ENCODE data around the gene PRR18. TPM values are rescaled to one million over a fixed set of nuclear protein-coding genes. Genes with fewer than 3 reads are reported as not detected.

Gene PRR18
- total RNA-seq, 1 experiment from 2014 or later: not detected

DNA sequence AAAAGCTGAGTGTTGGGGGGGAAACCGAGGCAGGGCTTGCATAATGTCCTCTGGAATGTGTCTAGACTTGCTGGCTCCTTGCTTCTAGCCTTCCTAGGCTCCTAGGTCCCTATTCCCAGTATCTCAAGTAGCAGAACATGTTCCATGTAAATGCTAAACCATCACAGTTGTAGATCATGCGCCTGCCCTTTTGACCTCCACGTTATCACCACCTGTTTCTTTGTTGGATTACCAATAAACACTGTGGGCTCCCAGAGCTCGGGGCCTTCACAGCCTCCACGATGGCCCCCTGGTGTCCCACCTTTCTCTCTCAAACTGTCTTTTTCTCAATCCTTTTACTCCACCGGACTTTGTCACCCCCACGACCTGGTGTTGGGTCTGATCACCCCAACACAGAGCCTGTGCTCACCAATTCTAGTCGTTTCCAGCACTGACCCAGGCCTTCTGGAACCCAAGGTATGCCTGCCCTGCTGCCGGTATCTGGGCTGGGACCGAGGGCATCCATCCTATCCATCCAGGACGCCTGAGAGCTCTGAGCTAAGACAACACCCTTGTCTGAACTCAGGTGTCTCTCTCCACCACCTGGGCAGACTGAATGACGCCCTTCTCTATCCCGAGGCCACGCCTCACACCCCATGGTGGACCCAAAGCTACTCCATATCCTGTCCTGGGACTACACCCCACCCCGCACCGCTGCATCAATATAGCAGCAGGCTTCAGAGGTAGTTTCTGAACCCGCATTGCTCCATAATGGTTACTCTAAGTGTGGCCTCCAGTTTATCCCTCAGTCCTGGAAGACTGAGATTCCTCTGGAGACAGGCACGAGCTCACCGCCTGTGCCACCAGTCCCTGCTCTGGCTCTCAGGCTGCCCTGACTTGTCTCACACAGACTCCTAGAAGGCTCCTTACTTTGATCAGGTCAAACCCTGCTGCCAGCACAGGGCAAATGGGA lies 9.3 kb upstream of the PRR18 start:
- Histone ChIP-seq H3K36me3 (ENCODE audit: control insufficient read depth in 1 of 2, insufficient read depth in 2 of 2, low read length in 2 of 2) (peaks cover 0 to 4% of the 10 kb centered on the region in 2 experiments; a peak in 1 of 4 replicates), H3K4me3 (replicated peaks in 1 of 2; ENCODE audit: low read depth in 1 of 2, low read length in 2 of 2) (no peak overlapping the region), H3K27ac (ENCODE audit: low read depth, low read length) (no peak overlapping the region), H3K9ac (ENCODE audit: low read length) (no peak overlapping the region), H3K4me2 (ENCODE audit: low read length) (no peak overlapping the region), H4K20me1 (ENCODE audit: insufficient read depth) (no peaks in the 10 kb centered on the region), H3K79me2 (ENCODE audit: insufficient read depth, low read length) (no peaks in the 10 kb centered on the region), H2AFZ (ENCODE audit: low read depth, low read length, poor library complexity, severe bottlenecking) (no peak overlapping the region), H3K27me3 (ENCODE audit: insufficient read depth, low read length) (no peaks in the 10 kb centered on the region), H3K9me2 (ENCODE audit: insufficient read depth) (no peaks in the 10 kb centered on the region), H3K9me3 (ENCODE audit: control insufficient read depth in 1 of 2, insufficient read depth in 1 of 2, low read depth in 1 of 2, low read length in 2 of 2) (no peaks in the 10 kb centered on the region), H3K4me1 (ENCODE audit: control insufficient read depth in 1 of 2, insufficient read depth in 2 of 2, low read length in 2 of 2) (peaks cover 0 to 26% of the 10 kb centered on the region in 2 experiments; a peak in 2 of 4 replicates)
- ChIA-PET CTCF (no interaction called here), POLR2A (no interaction called here), RAD21 (ENCODE audit: low non-redundant PET in 1 of 2, low total read pairs in 2 of 2, uncharacterized antibody in 2 of 2, unreplicated experiment in 2 of 2) (no interaction called here)
- DNase-seq (ENCODE audit: low read depth, low spot score) (no peak), ATAC-seq (no peak; the same call in 1 of the 2 replicates)
- intact Hi-C loops (cut with micrococcal nuclease): no loop called here
- BruUV-seq (replicated peaks): no TSS peak
- TF ChIP-seq, protein P1, sequence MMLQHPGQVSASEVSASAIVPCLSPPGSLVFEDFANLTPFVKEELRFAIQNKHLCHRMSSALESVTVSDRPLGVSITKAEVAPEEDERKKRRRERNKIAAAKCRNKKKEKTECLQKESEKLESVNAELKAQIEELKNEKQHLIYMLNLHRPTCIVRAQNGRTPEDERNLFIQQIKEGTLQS (IDR thresholded peaks at IDR 0.05): no peak
- TF ChIP-seq ELF1 (IDR thresholded peaks at IDR 0.05; ENCODE audit: borderline replicate concordance, low read depth): no peak
- TF ChIP-seq, protein P2, sequence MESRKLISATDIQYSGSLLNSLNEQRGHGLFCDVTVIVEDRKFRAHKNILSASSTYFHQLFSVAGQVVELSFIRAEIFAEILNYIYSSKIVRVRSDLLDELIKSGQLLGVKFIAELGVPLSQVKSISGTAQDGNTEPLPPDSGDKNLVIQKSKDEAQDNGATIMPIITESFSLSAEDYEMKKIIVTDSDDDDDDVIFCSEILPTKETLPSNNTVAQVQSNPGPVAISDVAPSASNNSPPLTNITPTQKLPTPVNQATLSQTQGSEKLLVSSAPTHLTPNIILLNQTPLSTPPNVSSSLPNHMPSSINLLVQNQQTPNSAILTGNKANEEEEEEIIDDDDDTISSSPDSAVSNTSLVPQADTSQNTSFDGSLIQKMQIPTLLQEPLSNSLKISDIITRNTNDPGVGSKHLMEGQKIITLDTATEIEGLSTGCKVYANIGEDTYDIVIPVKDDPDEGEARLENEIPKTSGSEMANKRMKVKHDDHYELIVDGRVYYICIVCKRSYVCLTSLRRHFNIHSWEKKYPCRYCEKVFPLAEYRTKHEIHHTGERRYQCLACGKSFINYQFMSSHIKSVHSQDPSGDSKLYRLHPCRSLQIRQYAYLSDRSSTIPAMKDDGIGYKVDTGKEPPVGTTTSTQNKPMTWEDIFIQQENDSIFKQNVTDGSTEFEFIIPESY (IDR thresholded peaks at IDR 0.05; ENCODE audit: extremely low read depth, insufficient replicate concordance, low read length): no peak

DNA sequence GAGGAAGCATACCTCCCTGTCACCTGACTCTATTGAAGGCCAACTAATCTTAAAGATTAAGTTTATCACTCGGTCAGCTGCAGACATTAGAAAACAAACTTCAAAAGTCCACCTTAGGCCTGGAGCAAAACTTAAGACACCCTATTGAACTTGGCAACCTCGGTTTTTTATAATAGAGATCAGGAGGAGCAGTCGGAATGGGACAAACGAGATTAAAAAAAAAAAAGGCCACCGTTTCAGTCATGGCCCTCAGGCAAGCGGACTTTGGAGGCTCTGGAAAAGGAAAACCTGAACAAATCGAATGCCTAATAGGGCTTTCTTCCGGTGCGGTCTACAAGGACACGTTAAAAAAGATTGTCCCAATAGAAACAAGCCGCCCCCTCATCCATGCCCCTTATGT lies 7.2 kb upstream of the PRR18 start:
- intact Hi-C loops (cut with micrococcal nuclease): no loop called here
- ChIA-PET CTCF (no interaction called here), POLR2A (no interaction called here), RAD21 (ENCODE audit: low non-redundant PET in 1 of 2, low total read pairs in 2 of 2, uncharacterized antibody in 2 of 2, unreplicated experiment in 2 of 2) (no interaction called here)
- no peaks in the 10 kb centered on the region for H3K27me3 ChIP-seq (ENCODE audit: insufficient read depth, low read length)
- no peak for DNase-seq (ENCODE audit: low read depth, low spot score)
- H3K4me3 ChIP-seq (replicated peaks in 1 of 2; ENCODE audit: low read depth in 1 of 2, low read length in 2 of 2): no peak overlapping the region
- no peaks in the 10 kb centered on the region for H3K79me2 ChIP-seq (ENCODE audit: insufficient read depth, low read length)
- no TSS peak for BruUV-seq (replicated peaks)
- no peaks in the 10 kb centered on the region for H3K36me3 ChIP-seq (ENCODE audit: control insufficient read depth in 1 of 2, insufficient read depth in 2 of 2, low read length in 2 of 2)
- no peaks in the 10 kb centered on the region for H3K9me3 ChIP-seq (ENCODE audit: control insufficient read depth in 1 of 2, insufficient read depth in 1 of 2, low read depth in 1 of 2, low read length in 2 of 2)
- no peaks in the 10 kb centered on the region for H4K20me1 ChIP-seq (ENCODE audit: insufficient read depth)
- H3K27ac ChIP-seq (ENCODE audit: low read depth, low read length): no peak overlapping the region
- ATAC-seq: no peak
- no peak overlapping the region for H2AFZ ChIP-seq (ENCODE audit: low read depth, low read length, poor library complexity, severe bottlenecking)
- H3K9ac ChIP-seq (ENCODE audit: low read length): no peak overlapping the region
- no peak overlapping the region for H3K4me2 ChIP-seq (ENCODE audit: low read length)
- no peaks in the 10 kb centered on the region for H3K9me2 ChIP-seq (ENCODE audit: insufficient read depth)
- H3K4me1 ChIP-seq (ENCODE audit: control insufficient read depth in 1 of 2, insufficient read depth in 2 of 2, low read length in 2 of 2): peaks cover 0 to 26% of the 10 kb centered on the region in 2 experiments; a peak in 2 of 4 replicates
- no peak for TF ChIP-seq EZH2phosphoT487 (IDR thresholded peaks at IDR 0.05; ENCODE audit: borderline replicate concordance)
- TF ChIP-seq, protein P1 (IDR thresholded peaks at IDR 0.05): no peak
- TF ChIP-seq FOSL1 (IDR thresholded peaks at IDR 0.05; ENCODE audit: low read depth): no peak
- TF ChIP-seq ZNF274 (IDR thresholded peaks at IDR 0.05; ENCODE audit: low read depth, low read length): no peak
- TF ChIP-seq POLR2A (IDR thresholded peaks at IDR 0.05; ENCODE audit: borderline replicate concordance, extremely low read depth, insufficient read depth, insufficient read length): no peak
- no peak for TF ChIP-seq POLR2AphosphoS5 (IDR thresholded peaks at IDR 0.05; ENCODE audit: low read depth, low read length)
- no peak for TF ChIP-seq SIN3A (IDR thresholded peaks at IDR 0.05; ENCODE audit: low read depth)
- TF ChIP-seq RAD21 (IDR thresholded peaks at IDR 0.05; ENCODE audit: low read depth): no peak
- TF ChIP-seq, protein P3, sequence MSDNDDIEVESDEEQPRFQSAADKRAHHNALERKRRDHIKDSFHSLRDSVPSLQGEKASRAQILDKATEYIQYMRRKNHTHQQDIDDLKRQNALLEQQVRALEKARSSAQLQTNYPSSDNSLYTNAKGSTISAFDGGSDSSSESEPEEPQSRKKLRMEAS (IDR thresholded peaks at IDR 0.05): no peak
- no peak for TF ChIP-seq SRF (IDR thresholded peaks at IDR 0.05; ENCODE audit: low read depth)
- no peak for TF ChIP-seq CBX3 (IDR thresholded peaks at IDR 0.05; ENCODE audit: low read depth)
- TF ChIP-seq, protein P2 (IDR thresholded peaks at IDR 0.05; ENCODE audit: extremely low read depth, insufficient replicate concordance, low read length): no peak
- TF ChIP-seq ZFX (IDR thresholded peaks at IDR 0.05): no peak
- TF ChIP-seq SP1 (IDR thresholded peaks at IDR 0.05; ENCODE audit: low read depth): no peak
